GM18526 (cell line): ENCODE results near the gene FFAR1.

Experiments
- POLR2A ChIP-seq: IDR thresholded peaks from 3 replicates; pipeline ENCODE4 v1.6.1; 2011; ENCODE audit not compliant: insufficient read length; ENCODE audit errors: extremely low read depth

Gene FFAR1

GRCh38 chr19:35329323-35329722, 18.4 kb upstream of the FFAR1 start:
- no peak for TF ChIP-seq POLR2A

- peak; percentile 58 for TF ChIP-seq POLR2A
Observed at GRCh38 chr19:35330475-35330874, 17.2 kb upstream of the FFAR1 start.

GRCh38 chr19:35331551-35332214, 16.0 kb upstream of the FFAR1 start:
- peak; percentile 30 for TF ChIP-seq POLR2A

- peak; percentile 47 for TF ChIP-seq POLR2A
Observed at GRCh38 chr19:35332817-35333216, 14.9 kb upstream of the FFAR1 start.

GRCh38 chr19:35334144-35334753, 13.5 kb upstream of the FFAR1 start:
- TF ChIP-seq POLR2A: peak; percentile 29

GRCh38 chr19:35336166-35336955, 11.3 kb upstream of the FFAR1 start:
- no peak for TF ChIP-seq POLR2A

GRCh38 chr19:35337097-35337983, 10.4 kb upstream of the FFAR1 start:
- TF ChIP-seq POLR2A: no peak

GRCh38 chr19:35337984-35338296, 9.8 kb upstream of the FFAR1 start:
- TF ChIP-seq POLR2A: no peak

GRCh38 chr19:35340431-35340830, 7.3 kb upstream of the FFAR1 start:
- no peak for TF ChIP-seq POLR2A

- TF ChIP-seq POLR2A: no peak
Observed at GRCh38 chr19:35341006-35341405, 6.7 kb upstream of the FFAR1 start.

- TF ChIP-seq POLR2A: no peak
Observed at GRCh38 chr19:35341565-35342225, 6.0 kb upstream of the FFAR1 start.

GRCh38 chr19:35342430-35342829, 5.3 kb upstream of the FFAR1 start:
- no peak for TF ChIP-seq POLR2A

GRCh38 chr19:35344511-35345031, 3.1 kb upstream of the FFAR1 start:
- TF ChIP-seq POLR2A: no peak

GRCh38 chr19:35345671-35346111, 2.0 kb upstream of the FFAR1 start:
- no peak for TF ChIP-seq POLR2A
